Neural crest cell (in vitro differentiated cells): ENCODE measurements around the gene TLCD4. TPM values are rescaled to one million over a fixed set of nuclear protein-coding genes. Genes with fewer than 3 reads are reported as not detected.

ENCODE experiments used
- DNase-seq: peaks from one replicate; pipeline ENCODE4 v3.0.0; 2021; ENCODE audit warnings: low read depth, mixed read lengths, low spot score
- H3K27ac Mint-ChIP-seq: one replicate; pipeline ENCODE4 v1.8.0; 2021; ENCODE audit warnings: mild to moderate bottlenecking, mixed read lengths; ENCODE audit not compliant: unreplicated experiment
- H3K27me3 Mint-ChIP-seq: 2 replicates; pipeline ENCODE4 v1.8.0; 2021; ENCODE audit warnings: low read depth, mild to moderate bottlenecking, mixed read lengths
- H3K36me3 Mint-ChIP-seq: 2 replicates; pipeline ENCODE4 v1.8.0; 2021; ENCODE audit warnings: low read depth, mild to moderate bottlenecking, mixed read lengths
- H3K4me1 Mint-ChIP-seq: 2 replicates; pipeline ENCODE4 v1.8.0; 2021; ENCODE audit warnings: mixed read lengths
- H3K4me3 Mint-ChIP-seq: one replicate; pipeline ENCODE4 v1.8.0; 2021; ENCODE audit warnings: mild to moderate bottlenecking, mixed read lengths
- H3K9me3 Mint-ChIP-seq: 2 replicates; pipeline ENCODE4 v1.8.0; 2021; ENCODE audit warnings: mixed read lengths
- CTCF ChIP-seq: fragments of 200-600 bp; sonication (generic); conservative IDR thresholded peaks from 2 replicates; pipeline ENCODE4 v1.5.0; 2021; ENCODE audit warnings: antibody characterized with exemption, mild to moderate bottlenecking
- total RNA-seq: library from RNA; stranded (reverse); gene quantifications from 2 replicates; pipeline ENCODE4 v1.2.1, GENCODE V29; 2021

Gene TLCD4
- total RNA-seq, 1 donor from 2014 or later: 1.2 TPM

- no peak for TF ChIP-seq CTCF
Measured at GRCh38 chr1:95096218-95096841, 20.8 kb upstream of the TLCD4 start.

DNA sequence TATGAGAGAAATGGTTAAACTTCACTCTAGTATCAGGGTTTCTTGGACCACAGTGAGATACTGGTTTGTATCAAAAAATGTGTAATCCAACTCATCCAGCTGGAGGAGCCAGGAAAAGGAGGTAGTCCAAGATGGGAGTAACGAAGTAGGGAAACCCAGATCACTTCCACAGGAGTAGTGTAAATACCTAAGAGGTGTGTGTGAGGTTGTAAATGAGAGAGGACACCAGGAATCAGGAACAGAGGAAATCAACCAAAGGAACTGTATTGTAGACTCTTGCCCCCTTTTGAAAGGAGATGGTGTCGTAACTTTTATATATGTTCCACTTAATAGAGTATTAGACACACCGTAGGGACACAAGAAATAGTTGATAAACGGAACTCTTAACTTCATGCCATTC, 19.7 kb upstream of the TLCD4 start:
- DNase-seq: no peak
- H3K9me3 Mint-ChIP-seq: no peaks in the 10 kb centered on the region
- no peaks in the 10 kb centered on the region for H3K4me1 Mint-ChIP-seq
- H3K4me3 Mint-ChIP-seq: no peak overlapping the region
- no peak overlapping the region for H3K27ac Mint-ChIP-seq
- H3K27me3 Mint-ChIP-seq: no peaks in the 10 kb centered on the region
- no peak for TF ChIP-seq CTCF
- no peaks in the 10 kb centered on the region for H3K36me3 Mint-ChIP-seq

More at GRCh38 chr1:95096218-95096841, 20.8 kb upstream of the TLCD4 start:
- no peaks in the 10 kb centered on the region for H3K36me3 Mint-ChIP-seq
- H3K4me3 Mint-ChIP-seq: no peak overlapping the region
- H3K4me1 Mint-ChIP-seq: no peaks in the 10 kb centered on the region
- no peak for DNase-seq
- no peak overlapping the region for H3K27ac Mint-ChIP-seq
- no peaks in the 10 kb centered on the region for H3K9me3 Mint-ChIP-seq
- no peaks in the 10 kb centered on the region for H3K27me3 Mint-ChIP-seq

DNA sequence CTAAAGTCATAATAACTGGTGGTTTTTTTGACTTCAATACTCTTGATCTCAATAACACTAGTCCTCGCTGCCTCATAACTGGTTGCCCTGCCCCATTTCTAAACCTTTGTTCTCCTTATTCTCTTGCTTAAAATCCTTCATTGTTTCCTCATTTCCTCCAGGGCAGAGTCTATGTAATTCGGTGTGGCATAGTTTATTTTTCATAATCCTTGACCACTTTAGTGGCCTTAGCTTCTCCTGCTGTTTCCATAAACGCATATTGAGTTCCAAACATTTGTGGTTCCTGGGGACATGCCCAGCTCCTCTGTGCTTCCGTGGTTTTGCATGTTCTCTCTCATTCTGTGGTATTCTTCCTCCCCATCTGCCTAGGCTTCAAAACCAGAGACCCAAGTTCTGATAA, 19.0 kb upstream of the TLCD4 start:
- no peaks in the 10 kb centered on the region for H3K9me3 Mint-ChIP-seq
- no peak for DNase-seq
- H3K27ac Mint-ChIP-seq: no peak overlapping the region
- no peaks in the 10 kb centered on the region for H3K36me3 Mint-ChIP-seq
- no peak overlapping the region for H3K4me3 Mint-ChIP-seq
- no peaks in the 10 kb centered on the region for H3K4me1 Mint-ChIP-seq
- H3K27me3 Mint-ChIP-seq: no peaks in the 10 kb centered on the region
- TF ChIP-seq CTCF: no peak

- H3K27ac Mint-ChIP-seq: no peak overlapping the region
- no peak for DNase-seq
- no peaks in the 10 kb centered on the region for H3K36me3 Mint-ChIP-seq
- no peaks in the 10 kb centered on the region for H3K9me3 Mint-ChIP-seq
- H3K4me1 Mint-ChIP-seq: no peaks in the 10 kb centered on the region
- peaks cover 6% of the 10 kb centered on the region for H3K27me3 Mint-ChIP-seq
- no peak overlapping the region for H3K4me3 Mint-ChIP-seq
- no peak for TF ChIP-seq CTCF
Measured at GRCh38 chr1:95108792-95109191, 8.4 kb upstream of the TLCD4 start.

DNA sequence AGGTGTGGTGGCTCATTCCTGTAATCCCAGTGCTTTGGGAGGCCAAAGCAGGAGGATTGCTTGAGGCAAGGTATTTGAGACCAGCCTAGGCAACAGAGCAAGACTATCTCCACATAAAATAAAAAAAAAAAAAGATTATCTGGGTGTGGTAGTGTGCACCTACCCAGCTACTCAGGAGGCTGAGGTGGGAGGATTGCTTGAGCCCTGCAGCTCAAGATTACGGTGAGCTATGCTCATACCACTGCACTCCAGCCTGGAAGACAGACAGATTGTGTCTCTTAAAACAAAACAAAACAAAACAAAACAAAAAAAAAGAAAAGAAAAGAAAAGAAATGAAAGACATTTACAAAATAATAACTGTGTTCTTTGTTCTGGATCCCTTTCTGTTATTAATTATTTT, 6.1 kb upstream of the TLCD4 start:
- no peak for TF ChIP-seq CTCF
- no peaks in the 10 kb centered on the region for H3K4me1 Mint-ChIP-seq

More for the DNA sequence above, 6.1 kb upstream of the TLCD4 start:
- H3K4me3 Mint-ChIP-seq: no peak overlapping the region
- no peak overlapping the region for H3K27ac Mint-ChIP-seq
- H3K9me3 Mint-ChIP-seq: no peaks in the 10 kb centered on the region
- no peaks in the 10 kb centered on the region for H3K36me3 Mint-ChIP-seq
- peaks cover 12% of the 10 kb centered on the region for H3K27me3 Mint-ChIP-seq
- no peak for DNase-seq
